GM18870 (cell line): Measurements from ENCODE around the gene ATF7.

Source experiments
- ATAC-seq: cut with Tn5 transposase; IDR thresholded peaks from one replicate; pipeline ENCODE4 v1.9.1; 2021; ENCODE audit warnings: moderate library complexity; ENCODE audit not compliant: unreplicated experiment

ATF7 gene

DNA sequence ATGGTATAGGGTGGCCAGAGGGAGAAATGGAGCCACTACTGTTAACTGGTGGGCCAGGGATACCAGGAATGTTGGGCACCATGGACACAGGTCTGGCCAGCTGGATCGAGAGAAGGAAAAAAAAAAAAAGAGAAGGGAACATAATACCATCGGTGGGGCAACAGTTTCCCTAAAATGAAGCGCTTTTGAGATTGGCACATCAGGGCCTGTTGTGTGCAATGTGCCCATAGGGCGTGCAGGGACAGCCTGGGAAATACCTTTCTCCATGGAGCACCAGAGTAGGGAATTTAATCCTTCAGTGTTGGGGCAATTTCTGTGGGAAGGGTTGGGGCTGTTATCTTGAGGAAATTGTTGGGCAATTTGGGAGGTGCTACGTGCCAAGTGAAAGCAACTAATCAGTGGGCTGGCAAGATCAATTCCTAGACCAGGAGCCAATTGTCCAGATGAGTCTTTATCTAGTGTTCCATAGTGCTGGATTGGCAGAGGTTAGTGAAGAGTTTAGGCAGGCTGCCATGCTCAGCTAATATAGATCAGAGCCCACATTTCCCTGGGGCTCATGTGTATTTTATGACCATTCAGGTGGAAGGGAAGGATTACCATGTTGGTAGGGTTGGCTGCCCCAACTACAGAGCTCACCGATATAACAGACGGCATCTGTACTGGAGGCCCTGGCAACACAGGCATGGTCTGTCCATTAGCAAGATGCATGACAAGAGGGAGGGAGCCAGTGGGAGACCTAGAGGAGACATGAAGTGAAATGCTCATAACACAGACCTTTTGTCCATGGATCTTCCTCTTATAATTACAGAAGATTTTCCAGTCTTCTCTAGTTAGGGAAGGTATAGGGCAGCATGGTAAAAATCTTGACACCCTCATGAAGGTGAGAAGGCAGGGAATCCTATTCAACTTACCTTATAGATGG, 93.4 kb downstream of the ATF7 start:
- ATAC-seq: no peak

DNA sequence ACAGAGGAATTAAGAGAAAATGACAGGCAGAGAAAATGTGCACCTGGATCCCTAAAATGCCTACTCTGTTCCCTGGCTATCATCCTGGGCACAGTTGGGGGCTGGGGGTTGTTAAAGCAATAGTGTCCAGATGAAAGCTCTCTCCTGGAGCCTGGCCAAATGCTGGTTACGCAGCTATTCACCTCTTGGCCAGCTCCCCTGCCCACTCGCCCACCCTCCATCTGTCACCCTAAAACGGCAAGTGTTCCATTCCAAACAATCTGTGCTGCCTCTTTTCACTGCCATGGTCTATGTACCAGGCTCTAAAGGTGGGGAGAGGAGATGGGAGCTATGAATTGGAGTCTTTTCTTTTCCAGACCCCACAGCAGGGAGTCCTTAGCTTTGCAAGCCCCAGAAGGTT, 94.2 kb downstream of the ATF7 start:
- no peak for ATAC-seq

DNA sequence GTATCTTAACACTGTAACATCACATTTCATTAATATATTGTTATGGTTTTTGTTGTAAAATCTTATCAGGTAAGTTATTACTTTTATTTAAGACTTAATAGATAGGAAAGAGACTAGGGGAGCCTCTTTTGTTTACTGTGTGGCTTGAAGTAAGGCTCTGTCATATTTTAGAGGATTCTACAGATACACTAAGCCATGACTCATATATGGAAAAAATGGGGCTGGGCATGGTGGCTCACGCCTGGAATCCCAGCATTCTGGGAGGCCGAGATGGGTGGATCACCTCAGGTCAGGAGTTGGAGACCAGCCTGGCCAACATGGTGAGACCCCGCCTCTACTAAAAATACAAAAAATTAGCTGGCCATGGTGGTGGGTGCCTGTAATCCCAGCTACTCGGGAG, 95.3 kb downstream of the ATF7 start:
- ATAC-seq: no peak

DNA sequence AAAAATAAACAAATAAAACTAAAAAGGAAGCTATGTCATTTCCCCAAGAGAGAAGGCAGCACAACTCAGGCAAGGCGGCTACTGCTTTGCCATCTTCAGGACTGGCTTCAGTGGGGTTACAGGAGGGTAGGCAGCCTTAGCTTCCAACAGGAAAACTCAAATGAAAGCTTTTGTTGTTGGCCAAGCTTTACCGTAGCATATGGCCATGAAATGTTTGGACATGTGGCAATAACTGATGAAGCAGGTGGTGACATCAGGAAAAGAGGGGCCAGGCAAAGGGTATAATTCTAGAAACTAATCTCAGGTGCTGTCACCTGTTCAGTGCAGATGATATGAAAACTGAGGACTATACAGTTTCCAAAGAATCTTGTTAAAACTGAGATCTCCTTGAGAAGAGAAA, 96.1 kb downstream of the ATF7 start:
- no peak for ATAC-seq

DNA sequence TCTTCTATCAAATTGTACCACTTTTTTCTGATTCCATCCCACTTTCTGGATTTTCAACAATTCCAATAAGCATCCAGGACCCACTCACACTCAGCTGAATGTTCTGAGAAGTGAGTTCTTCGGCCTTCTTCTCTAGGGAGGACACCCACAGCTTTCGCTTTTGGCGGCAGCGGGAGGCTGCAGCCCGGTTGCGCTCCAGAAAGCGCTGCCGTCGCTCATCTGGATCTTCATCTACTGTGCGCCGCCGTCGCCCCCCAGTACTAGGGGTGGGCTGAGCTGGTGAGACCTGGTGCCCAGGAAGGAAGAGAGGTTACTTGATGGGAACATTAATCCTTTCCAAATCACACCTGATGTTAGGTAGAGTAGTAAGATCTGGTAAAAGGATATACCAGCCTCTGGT, 101.7 kb downstream of the ATF7 start:
- no peak for ATAC-seq

DNA sequence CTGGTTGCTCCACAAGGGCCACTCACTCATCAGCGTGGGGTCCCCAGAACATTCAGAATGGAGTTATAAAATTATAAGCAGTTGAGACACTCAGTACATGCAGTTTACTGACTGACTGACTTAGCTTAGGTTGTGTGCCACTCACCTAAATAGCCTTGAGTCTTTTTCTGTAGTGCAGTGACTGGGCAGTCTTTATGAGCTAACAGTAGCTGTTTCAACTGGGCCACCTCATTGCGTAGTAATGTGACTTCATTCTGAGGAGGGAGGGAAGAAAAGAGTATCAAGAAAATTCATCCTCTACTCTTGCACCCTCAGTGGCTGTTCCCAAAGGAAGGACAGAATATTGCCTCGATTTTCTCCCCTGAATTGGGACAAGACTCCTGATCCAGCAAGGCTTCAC, 103.1 kb downstream of the ATF7 start:
- no peak for ATAC-seq

DNA sequence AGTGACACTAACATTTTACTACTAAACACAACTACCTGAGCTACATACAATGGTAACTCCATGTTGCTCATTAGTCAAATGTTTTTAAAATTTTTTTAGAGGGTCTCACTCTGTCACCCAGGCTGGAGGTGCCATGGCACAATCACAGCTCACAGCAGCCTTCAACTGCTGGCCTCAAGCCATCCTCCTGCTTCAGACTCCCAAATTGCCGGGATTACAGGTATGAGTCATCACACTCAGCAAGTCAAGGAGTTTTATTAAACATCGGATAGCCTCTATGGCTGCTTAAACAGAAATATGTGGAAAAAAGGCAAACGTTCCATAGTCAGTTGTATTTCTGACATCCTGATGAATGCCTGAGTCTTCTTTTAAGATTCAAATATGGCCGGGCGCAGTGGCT, 107.8 kb downstream of the ATF7 start:
- ATAC-seq: no peak

DNA sequence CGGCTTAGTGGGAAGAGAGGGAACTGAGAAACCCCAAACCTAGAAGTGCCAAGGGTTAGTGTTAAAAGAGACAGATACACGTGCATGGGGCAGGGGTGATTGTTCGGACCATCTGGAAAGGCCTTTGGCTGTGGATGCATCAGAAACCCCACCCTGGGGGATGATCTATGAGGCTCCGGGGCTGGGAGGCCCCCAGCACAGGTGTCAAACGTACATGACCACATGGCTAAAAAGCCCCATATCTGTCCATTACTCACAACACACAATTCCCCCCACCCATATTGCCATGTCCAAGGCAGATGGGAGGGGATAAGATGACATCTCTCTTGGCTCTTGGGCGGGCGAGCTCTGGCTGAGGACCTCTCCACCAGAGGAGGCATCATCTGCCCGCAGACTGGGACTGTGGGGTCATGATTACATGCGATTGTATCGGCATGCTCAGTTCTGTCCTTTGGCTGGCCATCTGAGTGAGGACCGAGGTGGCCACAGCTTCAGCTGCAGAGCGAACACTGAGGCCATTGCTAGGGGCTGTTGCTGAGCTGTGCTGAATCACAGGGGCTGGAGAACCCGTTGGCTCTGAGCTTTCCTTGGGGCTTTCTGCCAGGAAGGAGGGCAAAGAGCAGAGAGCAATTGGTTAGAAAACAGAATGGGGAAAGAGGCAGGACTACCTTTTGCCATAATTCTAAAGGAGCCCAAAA, 109.3 kb downstream of the ATF7 start:
- no peak for ATAC-seq

DNA sequence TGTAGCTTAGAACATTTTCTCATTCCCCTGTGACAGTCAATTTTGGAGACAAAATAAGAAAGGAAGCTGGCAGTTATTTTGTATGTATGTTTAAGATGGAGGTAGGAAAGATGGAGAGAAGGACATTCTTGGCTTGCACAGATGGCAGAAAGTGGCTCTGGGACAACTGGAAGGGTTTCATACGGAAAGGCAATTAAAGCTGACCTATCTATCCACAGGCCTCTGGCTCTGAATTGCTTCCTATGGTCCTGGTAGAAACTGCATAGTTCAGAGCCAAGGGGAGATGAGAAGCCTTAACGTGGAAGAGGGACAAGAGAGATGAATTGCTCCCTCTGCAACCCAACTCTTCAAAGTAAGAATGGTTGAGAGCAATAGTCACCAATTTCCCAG, 110.9 kb downstream of the ATF7 start:
- ATAC-seq: no peak

DNA sequence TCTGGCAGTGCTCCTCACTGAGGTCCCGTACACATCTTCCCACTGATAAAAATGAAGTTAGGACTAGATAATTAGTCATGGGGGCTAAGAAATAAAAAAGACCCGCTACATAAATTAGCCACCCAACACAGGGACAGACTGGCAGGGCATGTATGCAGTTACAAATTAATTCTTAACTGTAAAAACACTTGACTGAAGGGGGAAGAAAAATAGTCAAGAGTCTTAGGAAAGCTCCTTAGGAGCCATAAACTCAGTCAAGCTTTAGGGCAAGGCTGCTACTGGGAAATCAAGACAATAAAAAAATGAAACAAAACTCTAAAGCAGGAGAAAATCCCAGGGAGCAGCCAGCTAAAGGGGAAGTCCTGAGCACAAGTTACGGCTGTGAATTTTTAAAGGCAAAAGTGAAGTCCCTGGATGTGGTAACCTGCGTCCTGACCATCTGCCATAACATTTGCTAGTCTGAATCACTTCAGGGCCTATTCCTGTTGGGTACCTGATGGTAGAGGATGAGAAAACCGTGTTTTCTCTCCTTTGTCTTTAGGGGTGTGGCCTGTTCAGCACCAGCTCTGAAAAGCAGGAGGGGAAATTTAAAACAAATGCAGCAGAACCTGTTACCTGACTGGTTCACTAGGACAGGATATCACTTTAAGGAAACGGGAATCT, 111.4 kb downstream of the ATF7 start:
- no peak for ATAC-seq

DNA sequence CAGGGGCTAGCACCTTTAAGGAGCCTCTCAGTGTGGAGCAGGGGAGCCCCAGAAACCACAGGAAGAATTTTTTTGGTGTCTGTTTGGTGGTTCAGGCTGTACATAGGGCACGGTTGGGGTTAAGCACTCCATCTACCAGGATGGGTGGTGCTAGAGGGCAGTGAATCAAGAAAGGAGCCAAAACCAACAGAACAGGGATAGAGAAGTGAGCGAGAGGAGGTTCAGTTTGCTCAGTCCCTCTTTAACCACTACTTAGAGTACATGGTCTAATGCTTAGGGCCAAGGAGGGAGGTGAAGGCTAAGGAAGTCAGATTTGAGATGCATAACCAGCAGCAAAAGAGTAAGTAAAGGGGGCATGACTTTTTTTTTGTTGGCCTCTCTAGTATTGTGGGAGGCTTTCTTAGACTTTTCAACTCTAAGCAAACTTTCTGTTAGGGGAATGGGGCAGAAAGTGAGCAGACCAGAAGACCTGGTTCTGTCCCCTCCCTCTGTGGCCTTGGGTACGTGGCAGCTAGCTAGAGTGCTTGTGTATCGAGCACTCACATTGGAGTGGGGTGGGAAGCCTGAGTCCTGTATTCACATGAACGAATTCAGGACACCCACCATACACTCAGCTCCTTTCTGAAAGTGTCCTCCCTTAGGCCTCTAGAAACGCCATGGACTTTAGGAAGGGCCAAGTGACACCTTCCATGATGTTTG, 112.3 kb downstream of the ATF7 start:
- no peak for ATAC-seq

GRCh38 chr12:53510181-53510812, 115.9 kb downstream of the ATF7 start:
- ATAC-seq: no peak

- ATAC-seq: peak; percentile 75
Observed at GRCh38 chr12:53508534-53509170, 117.5 kb downstream of the ATF7 start.

DNA sequence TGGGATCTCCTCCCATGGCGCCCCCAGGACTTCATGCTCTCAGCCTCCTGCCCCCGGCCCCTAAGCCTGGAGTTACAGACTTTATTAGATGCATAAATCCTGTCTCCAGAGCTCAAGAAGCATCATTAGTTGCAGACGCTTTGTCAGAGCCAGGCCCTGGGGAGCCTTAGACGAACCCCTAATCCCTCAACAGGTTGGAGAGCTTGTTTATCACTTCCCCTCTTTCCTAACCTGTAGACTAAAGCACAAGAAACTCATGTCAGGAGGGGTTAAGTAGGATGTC, 118.6 kb downstream of the ATF7 start:
- ATAC-seq: no peak

- ATAC-seq: no peak
Observed at GRCh38 chr12:53506881-53507602, 119.1 kb downstream of the ATF7 start, which contains the start of gene NPFF. NPFF (minus strand) TSS chr12:53507484; CDS start chr12:53507474, 10 bp downstream.

- no peak for ATAC-seq
Observed at GRCh38 chr12:53506450-53506785, 119.8 kb downstream of the ATF7 start.

- ATAC-seq: no peak
Observed at GRCh38 chr12:53505555-53506449, 120.4 kb downstream of the ATF7 start.

DNA sequence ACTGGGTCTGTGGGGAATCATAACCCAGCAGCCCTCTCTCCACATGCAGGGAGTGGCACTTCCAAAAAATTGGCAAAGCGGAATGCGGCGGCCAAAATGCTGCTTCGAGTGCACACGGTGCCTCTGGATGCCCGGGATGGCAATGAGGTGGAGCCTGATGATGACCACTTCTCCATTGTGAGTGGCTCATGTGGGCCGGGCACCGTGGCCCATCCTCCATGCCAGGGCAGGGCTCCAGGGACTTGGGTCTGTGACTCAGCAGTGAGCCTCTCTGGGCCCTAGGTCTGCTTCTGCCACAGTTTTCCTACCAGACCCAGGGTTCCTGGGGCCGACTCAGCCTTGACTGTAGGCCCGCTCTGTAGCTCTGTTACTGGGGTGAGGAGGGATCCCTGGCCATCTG, 121.1 kb downstream of the ATF7 start:
- no peak for ATAC-seq
